OCI-LY7 (cell line): ENCODE data around the gene SLC22A9. TPM values are rescaled to one million over a fixed set of nuclear protein-coding genes. Genes with fewer than 3 reads are reported as not detected.
A peak's percentile ranks its signal among the peaks of the same experiment; 100 is the strongest.

ENCODE experiments used
- BruUV-seq: library from RNA; stranded (reverse); fragments of 400-500 nt; replicated peaks from 2 replicates; lab custom pipeline; 2021; lab: Mats Ljungman, UMichigan
- CTCF ChIA-PET: fragments of 300-600 bp; sonication (Branson Sonifier 250); formaldehyde crosslinking; loops from one replicate; lab custom pipeline; 2022; ENCODE audit warnings: antibody characterized with exemption; ENCODE audit not compliant: unreplicated experiment; lab: Charles Lee
- POLR2A ChIA-PET: fragments of 300-600 bp; sonication (Branson Sonifier 250); formaldehyde crosslinking; loops from one replicate; lab custom pipeline; 2022; ENCODE audit warnings: antibody characterized with exemption; lab: Charles Lee
- DNase-seq: peaks from one replicate; pipeline ENCODE4 v3.0.0-alpha.2; 2015; ENCODE audit warnings: low spot score
- H2AFZ ChIP-seq: fragments of 200-600 bp; sonication (generic), shearing (Covaris generic); 2 replicates; pipeline ENCODE4 v1.6.1; 2014; ENCODE audit warnings: mild to moderate bottlenecking, antibody characterized with exemption, low read length, moderate library complexity
- H3K27ac ChIP-seq: fragments of 200-600 bp; sonication (generic); 2 replicates; pipeline ENCODE4 v1.5.1; 2014; ENCODE audit warnings: mixed run types, low read depth, mild to moderate bottlenecking, moderate library complexity, low read length, inconsistent platforms; ENCODE audit not compliant: poor library complexity, severe bottlenecking
- H3K36me3 ChIP-seq: fragments of 200-600 bp; sonication (generic); 2 replicates; pipeline ENCODE4 v1.6.1; 2014; ENCODE audit warnings: mild to moderate bottlenecking, antibody characterized with exemption, low read length, moderate library complexity, mixed read lengths; ENCODE audit not compliant: insufficient read depth
- H3K4me1 ChIP-seq: fragments of 200-600 bp; sonication (generic); 2 replicates; pipeline ENCODE4 v1.5.1; 2014; ENCODE audit warnings: mild to moderate bottlenecking, low read length; ENCODE audit not compliant: insufficient read depth, poor library complexity, severe bottlenecking
- H3K4me2 ChIP-seq: fragments of 200-600 bp; sonication (generic); 2 replicates; pipeline ENCODE4 v1.6.1; 2014; ENCODE audit warnings: mild to moderate bottlenecking, low read length
- H3K4me3 ChIP-seq: fragments of 200-600 bp; sonication (generic); 2 replicates; pipeline ENCODE4 v1.5.1; 2014; ENCODE audit warnings: mild to moderate bottlenecking, low read depth, low read length; ENCODE audit not compliant: poor library complexity, severe bottlenecking
- H3K79me2 ChIP-seq: fragments of 200-600 bp; sonication (generic); 2 replicates; pipeline ENCODE4 v1.6.1; 2016; ENCODE audit warnings: low read depth, mild to moderate bottlenecking, low read length, moderate library complexity, mixed read lengths; ENCODE audit not compliant: insufficient read depth
- H3K9me2 ChIP-seq: fragments of 200-600 bp; sonication (generic); 2 replicates; pipeline ENCODE4 v1.6.1; 2016; ENCODE audit warnings: mild to moderate bottlenecking, low read length, mixed read lengths; ENCODE audit not compliant: insufficient read depth
- H3K9me3 ChIP-seq: fragments of 200-600 bp; sonication (generic); 2 replicates; pipeline ENCODE4 v1.6.1; 2014; ENCODE audit warnings: mild to moderate bottlenecking, mixed run types, low read length, mixed read lengths
- H4K20me1 ChIP-seq: fragments of 200-600 bp; sonication (generic); 2 replicates; pipeline ENCODE4 v1.6.1; 2014; ENCODE audit warnings: mild to moderate bottlenecking, antibody characterized with exemption, low read length, moderate library complexity, mixed read lengths; ENCODE audit not compliant: insufficient read depth
- EZH2phosphoT487 ChIP-seq: fragments of 200-600 bp; sonication (generic); IDR thresholded peaks from 2 replicates; pipeline ENCODE4 v1.6.1; 2018; ENCODE audit warnings: low read depth, borderline replicate concordance, mild to moderate bottlenecking, mixed run types, antibody characterized with exemption, low read length, moderate library complexity, mixed read lengths
- intact Hi-C: fragments of 100-400 bp; cut with micrococcal nuclease; formaldehyde crosslinking; loops from one replicate; pipeline ENCODE4 v1.10.0; 2022; ENCODE audit not compliant: unreplicated experiment
- total RNA-seq, 2 experiments: library from RNA; depleted of rRNA in 1 of 2; stranded (reverse); fragments of >200 nt in 1 of 2; shearing (Covaris generic) in 1 of 2; gene quantifications; 2 replicates each; pipeline ENCODE4 v1.2.3, GENCODE V29; 2014 to 2022
- TF ChIP-seq, protein P1 (sequence below): fragments of 200-600 bp; sonication (generic); conservative IDR thresholded peaks from 2 replicates; pipeline ENCODE4 v1.5.1; 2014; ENCODE audit warnings: mild to moderate bottlenecking, antibody characterized with exemption, low read length, moderate library complexity, mixed read lengths

SLC22A9 gene
- total RNA-seq, 2 experiments from 2014 or later, result not detected

DNA sequence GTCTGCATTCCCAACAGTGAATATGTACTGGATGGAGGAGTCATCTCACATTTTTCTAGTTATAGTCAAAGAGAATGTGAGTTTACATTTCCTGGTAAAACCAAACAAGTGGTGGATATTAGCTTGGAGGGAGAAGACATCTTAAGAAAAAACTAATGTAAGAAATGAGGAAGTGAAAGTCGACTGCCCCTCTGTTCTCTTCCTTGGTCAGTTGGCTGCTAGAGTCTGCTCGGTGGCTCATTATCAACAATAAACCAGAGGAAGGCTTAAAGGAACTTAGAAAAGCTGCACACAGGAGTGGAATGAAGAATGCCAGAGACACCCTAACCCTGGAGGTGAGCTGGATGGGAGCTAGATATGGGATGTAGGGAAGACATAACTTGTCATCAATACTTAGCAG lies 5.8 kb downstream of the SLC22A9 start:
- CTCF ChIA-PET, result no interaction called here
- H3K4me3 ChIP-seq, result no peak overlapping the region
- TF ChIP-seq, protein P1, sequence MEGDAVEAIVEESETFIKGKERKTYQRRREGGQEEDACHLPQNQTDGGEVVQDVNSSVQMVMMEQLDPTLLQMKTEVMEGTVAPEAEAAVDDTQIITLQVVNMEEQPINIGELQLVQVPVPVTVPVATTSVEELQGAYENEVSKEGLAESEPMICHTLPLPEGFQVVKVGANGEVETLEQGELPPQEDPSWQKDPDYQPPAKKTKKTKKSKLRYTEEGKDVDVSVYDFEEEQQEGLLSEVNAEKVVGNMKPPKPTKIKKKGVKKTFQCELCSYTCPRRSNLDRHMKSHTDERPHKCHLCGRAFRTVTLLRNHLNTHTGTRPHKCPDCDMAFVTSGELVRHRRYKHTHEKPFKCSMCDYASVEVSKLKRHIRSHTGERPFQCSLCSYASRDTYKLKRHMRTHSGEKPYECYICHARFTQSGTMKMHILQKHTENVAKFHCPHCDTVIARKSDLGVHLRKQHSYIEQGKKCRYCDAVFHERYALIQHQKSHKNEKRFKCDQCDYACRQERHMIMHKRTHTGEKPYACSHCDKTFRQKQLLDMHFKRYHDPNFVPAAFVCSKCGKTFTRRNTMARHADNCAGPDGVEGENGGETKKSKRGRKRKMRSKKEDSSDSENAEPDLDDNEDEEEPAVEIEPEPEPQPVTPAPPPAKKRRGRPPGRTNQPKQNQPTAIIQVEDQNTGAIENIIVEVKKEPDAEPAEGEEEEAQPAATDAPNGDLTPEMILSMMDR, result no peak
- no peak for TF ChIP-seq EZH2phosphoT487
- POLR2A ChIA-PET, result interaction anchor here (0.7 kb wide), 1 partner anchor 11 kb away, joined by 3 read pairs; no protein-coding TSS in a partner anchor
- peak; percentile 42 for DNase-seq
- H3K79me2 ChIP-seq, result no peaks in the 10 kb centered on the region
- H4K20me1 ChIP-seq, result no peaks in the 10 kb centered on the region
- no peaks in the 10 kb centered on the region for H3K4me1 ChIP-seq
- no peak overlapping the region for H3K4me2 ChIP-seq
- no peaks in the 10 kb centered on the region for H3K9me3 ChIP-seq
- intact Hi-C loops, result no loop called here
- H3K36me3 ChIP-seq, result no peaks in the 10 kb centered on the region
- H2AFZ ChIP-seq, result no peak overlapping the region
- no peak overlapping the region for H3K27ac ChIP-seq
- H3K9me2 ChIP-seq, result no peaks in the 10 kb centered on the region
- BruUV-seq, result no TSS peak

DNA sequence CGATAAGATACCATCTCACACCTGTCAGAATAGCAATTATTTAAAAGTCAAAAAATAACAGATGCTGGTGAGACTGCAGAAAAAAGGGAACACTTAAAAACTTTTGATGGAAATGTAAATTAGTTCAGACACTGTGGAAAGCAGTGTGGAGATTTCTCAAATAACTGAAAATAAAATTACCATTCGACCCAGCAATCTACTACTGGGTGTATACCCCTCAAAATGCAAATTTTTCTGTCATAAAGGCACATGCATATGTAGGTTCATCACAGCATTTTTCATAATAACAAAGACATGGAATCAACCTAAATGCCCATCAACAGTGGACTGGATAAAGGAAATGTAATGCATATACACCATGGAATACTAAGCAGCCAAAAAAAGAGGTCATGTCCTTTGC lies 10.5 kb downstream of the SLC22A9 start:
- no peaks in the 10 kb centered on the region for H3K9me2 ChIP-seq
- intact Hi-C loops, result no loop called here
- no peaks in the 10 kb centered on the region for H3K79me2 ChIP-seq
- H3K36me3 ChIP-seq, result no peaks in the 10 kb centered on the region
- H3K9me3 ChIP-seq, result no peaks in the 10 kb centered on the region
- no peak overlapping the region for H3K4me3 ChIP-seq
- H2AFZ ChIP-seq, result no peak overlapping the region
- ChIA-PET CTCF (no interaction called here), POLR2A (no interaction called here)
- no TSS peak for BruUV-seq
- H4K20me1 ChIP-seq, result no peaks in the 10 kb centered on the region
- no peak for DNase-seq
- no peak for TF ChIP-seq EZH2phosphoT487
- TF ChIP-seq, protein P1, result no peak
- H3K4me1 ChIP-seq, result no peaks in the 10 kb centered on the region
- H3K4me2 ChIP-seq, result no peak overlapping the region
- no peak overlapping the region for H3K27ac ChIP-seq

GRCh38 chr11:63395697-63396096 lies 26.1 kb downstream of the SLC22A9 start:
- Histone ChIP-seq H3K9me3 (no peaks in the 10 kb centered on the region), H3K4me3 (no peak overlapping the region), H3K9me2 (no peaks in the 10 kb centered on the region), H3K27ac (no peak overlapping the region), H4K20me1 (no peaks in the 10 kb centered on the region), H3K4me1 (no peaks in the 10 kb centered on the region), H2AFZ (no peak overlapping the region), H3K36me3 (no peaks in the 10 kb centered on the region), H3K79me2 (no peaks in the 10 kb centered on the region), H3K4me2 (no peak overlapping the region)
- CTCF ChIA-PET, result no interaction called here
- no peak for DNase-seq
- BruUV-seq, result no TSS peak
- intact Hi-C loops, result no loop called here
- POLR2A ChIA-PET, result interaction anchor here (0.6 kb wide), 1 partner anchor 110 kb away, joined by 4 read pairs; the partner anchor contains the start of gene LGALS12
- TF ChIP-seq, protein P1, result no peak
- TF ChIP-seq EZH2phosphoT487, result no peak
